ENCODE results near the gene PPP2R5E. TPM values are rescaled to one million over a fixed set of nuclear protein-coding genes. Genes with fewer than 3 reads are reported as not detected.
"Not testable (repeated sequence)": the region's sequence is repeated elsewhere in the genome, so short reads cannot be mapped to it uniquely, and the experiment has no call there.

Gene PPP2R5E
- total RNA-seq, 2 donors from 2014 or later, result 54.2 to 57.2 TPM

GRCh38 chr14:63524537-63525155 is 18.5 kb downstream of the PPP2R5E start:
- intact Hi-C loops (cut with DNase I, micrococcal nuclease), result no loop called here
- DNase-seq (peak; percentile 66 to 88), ATAC-seq (peak; percentile 95)

- DNase-seq, result no peak
- ATAC-seq, result peak; percentile 34
- intact Hi-C loops (cut with DNase I, micrococcal nuclease), result no loop called here
These were observed 19.3 kb downstream of the PPP2R5E start for GRCh38 chr14:63523735-63524426.

GRCh38 chr14:63522511-63522910 is 20.7 kb downstream of the PPP2R5E start:
- ATAC-seq; DNase-seq; intact Hi-C loops (cut with DNase I, micrococcal nuclease): not testable (repeated sequence)

- no peak for ATAC-seq
- intact Hi-C loops (cut with DNase I, micrococcal nuclease), result no loop called here
- DNase-seq, result no peak
These were observed 25.8 kb downstream of the PPP2R5E start for GRCh38 chr14:63517354-63517753.

GRCh38 chr14:63515240-63515639 is 27.9 kb downstream of the PPP2R5E start:
- intact Hi-C loops (cut with DNase I, micrococcal nuclease), result no loop called here

GRCh38 chr14:63513756-63514155 is 29.4 kb downstream of the PPP2R5E start:
- DNase-seq (no peak), ATAC-seq (peak; percentile 18)
- intact Hi-C loops (cut with DNase I, micrococcal nuclease), result no loop called here

More at GRCh38 chr14:63515240-63515639, 27.9 kb downstream of the PPP2R5E start:
- ATAC-seq (no peak), DNase-seq (no peak)

GRCh38 chr14:63512861-63513260 is 30.3 kb downstream of the PPP2R5E start:
- DNase-seq (no peak), ATAC-seq (no peak)
- intact Hi-C loops (cut with DNase I, micrococcal nuclease), result no loop called here

GRCh38 chr14:63510538-63510937 is 32.6 kb downstream of the PPP2R5E start:
- DNase-seq, result no peak
- ATAC-seq, result no peak
- intact Hi-C loops (cut with DNase I, micrococcal nuclease), result no loop called here

GRCh38 chr14:63508033-63508432 is 35.1 kb downstream of the PPP2R5E start:
- ATAC-seq (peak; percentile 50), DNase-seq (no peak)
- intact Hi-C loops (cut with DNase I, micrococcal nuclease), result no loop called here

GRCh38 chr14:63504648-63505047 is 38.5 kb downstream of the PPP2R5E start:
- ATAC-seq (no peak), DNase-seq (no peak)
- intact Hi-C loops (cut with DNase I, micrococcal nuclease), result no loop called here

GRCh38 chr14:63501429-63501828 is 41.7 kb downstream of the PPP2R5E start:
- DNase-seq (no peak), ATAC-seq (peak; percentile 64)
- intact Hi-C loops (cut with DNase I, micrococcal nuclease), result no loop called here

GRCh38 chr14:63499701-63500250 is 43.4 kb downstream of the PPP2R5E start:
- ATAC-seq (no peak), DNase-seq (no peak)
- intact Hi-C loops (cut with DNase I, micrococcal nuclease), result no loop called here

- ATAC-seq (no peak), DNase-seq (no peak)
- intact Hi-C loops (cut with DNase I, micrococcal nuclease), result no loop called here
These were observed 46.3 kb downstream of the PPP2R5E start for GRCh38 chr14:63496837-63497400.

GRCh38 chr14:63493246-63493645 is 49.9 kb downstream of the PPP2R5E start:
- intact Hi-C loops (cut with DNase I, micrococcal nuclease), result no loop called here
- peak; percentile 56 for ATAC-seq

GRCh38 chr14:63492391-63492790 is 50.8 kb downstream of the PPP2R5E start:
- intact Hi-C loops (cut with DNase I, micrococcal nuclease), result no loop called here
- ATAC-seq, result peak; percentile 43
- DNase-seq, result no peak

More at GRCh38 chr14:63493246-63493645, 49.9 kb downstream of the PPP2R5E start:
- no peak for DNase-seq

- ATAC-seq (peak; percentile 65), DNase-seq (no peak)
- intact Hi-C loops (cut with DNase I, micrococcal nuclease), result no loop called here
These were observed 55.5 kb downstream of the PPP2R5E start for GRCh38 chr14:63487724-63488123.

GRCh38 chr14:63486738-63487137 is 56.4 kb downstream of the PPP2R5E start:
- intact Hi-C loops (cut with DNase I, micrococcal nuclease), result no loop called here
- DNase-seq (no peak), ATAC-seq (no peak)

GRCh38 chr14:63483315-63483714 is 59.9 kb downstream of the PPP2R5E start:
- intact Hi-C loops (cut with DNase I, micrococcal nuclease), result no loop called here
- ATAC-seq (no peak), DNase-seq (no peak)

- DNase-seq, result no peak
- intact Hi-C loops (cut with DNase I, micrococcal nuclease), result no loop called here
- no peak for ATAC-seq
These were observed 62.6 kb downstream of the PPP2R5E start for GRCh38 chr14:63480599-63480998.

GRCh38 chr14:63478437-63478852 is 64.7 kb downstream of the PPP2R5E start:
- intact Hi-C loops (cut with DNase I, micrococcal nuclease), result no loop called here
- no peak for DNase-seq
- ATAC-seq, result no peak

Measured in left colon (tissue), 2 donors.